ENCODE measurements around the gene MLN. TPM values are rescaled to one million over a fixed set of nuclear protein-coding genes. Genes with fewer than 3 reads are reported as not detected.

MLN gene
- total and polyA plus RNA-seq, 2 of the 4 experiments (the other 2 are of a cell fraction): not detected

DNA sequence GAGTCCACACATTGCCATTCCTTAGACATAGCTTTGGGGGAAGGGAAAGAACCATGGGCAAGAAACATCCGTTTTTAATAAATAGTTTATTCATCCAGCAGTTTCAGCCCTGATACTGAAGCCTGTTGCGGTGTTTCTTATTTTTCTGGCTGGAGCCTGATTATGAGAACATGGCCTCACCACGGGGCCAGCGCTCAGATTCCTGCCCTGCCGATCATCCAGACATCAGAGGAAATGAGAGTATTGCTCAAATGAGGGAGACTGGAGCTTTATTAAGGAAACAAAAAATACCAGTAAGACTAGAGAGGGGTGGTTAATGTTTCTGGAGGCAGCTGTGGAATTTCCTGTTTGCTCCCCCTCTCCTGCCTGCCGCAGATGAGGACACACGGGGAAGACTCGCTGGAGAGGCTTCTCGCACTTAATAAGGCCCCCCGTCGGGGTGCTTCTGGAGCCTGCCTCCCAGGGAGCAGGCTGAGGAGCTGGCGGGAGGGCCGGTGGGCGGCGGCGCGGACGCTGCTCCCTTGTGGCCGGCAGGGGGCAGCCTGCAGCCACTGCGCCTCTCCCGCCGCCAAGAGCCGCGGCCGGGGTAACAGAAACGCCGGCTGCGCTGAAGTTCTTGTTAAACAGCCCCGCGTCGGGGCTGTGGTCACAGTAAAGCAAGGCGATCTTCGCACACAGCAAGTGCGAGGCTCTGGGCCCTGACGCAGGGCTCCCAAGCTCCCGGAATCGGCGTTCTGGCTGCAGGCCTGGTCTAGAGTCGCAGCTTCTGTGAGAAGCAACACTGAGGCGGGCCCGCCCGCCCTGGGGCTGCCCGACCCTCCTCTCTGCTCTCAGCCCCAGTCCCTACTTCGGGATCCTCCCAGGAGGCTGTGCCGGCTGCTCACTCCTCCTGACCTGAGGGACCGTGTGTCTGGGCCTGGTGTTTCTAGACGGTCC is 32.4 kb downstream of the MLN start (continued):
- TF ChIP-seq, protein P1, sequence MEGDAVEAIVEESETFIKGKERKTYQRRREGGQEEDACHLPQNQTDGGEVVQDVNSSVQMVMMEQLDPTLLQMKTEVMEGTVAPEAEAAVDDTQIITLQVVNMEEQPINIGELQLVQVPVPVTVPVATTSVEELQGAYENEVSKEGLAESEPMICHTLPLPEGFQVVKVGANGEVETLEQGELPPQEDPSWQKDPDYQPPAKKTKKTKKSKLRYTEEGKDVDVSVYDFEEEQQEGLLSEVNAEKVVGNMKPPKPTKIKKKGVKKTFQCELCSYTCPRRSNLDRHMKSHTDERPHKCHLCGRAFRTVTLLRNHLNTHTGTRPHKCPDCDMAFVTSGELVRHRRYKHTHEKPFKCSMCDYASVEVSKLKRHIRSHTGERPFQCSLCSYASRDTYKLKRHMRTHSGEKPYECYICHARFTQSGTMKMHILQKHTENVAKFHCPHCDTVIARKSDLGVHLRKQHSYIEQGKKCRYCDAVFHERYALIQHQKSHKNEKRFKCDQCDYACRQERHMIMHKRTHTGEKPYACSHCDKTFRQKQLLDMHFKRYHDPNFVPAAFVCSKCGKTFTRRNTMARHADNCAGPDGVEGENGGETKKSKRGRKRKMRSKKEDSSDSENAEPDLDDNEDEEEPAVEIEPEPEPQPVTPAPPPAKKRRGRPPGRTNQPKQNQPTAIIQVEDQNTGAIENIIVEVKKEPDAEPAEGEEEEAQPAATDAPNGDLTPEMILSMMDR (conservative IDR thresholded peaks at IDR 0.05; ENCODE audit: low read depth, low read length): peak; percentile 98

DNA sequence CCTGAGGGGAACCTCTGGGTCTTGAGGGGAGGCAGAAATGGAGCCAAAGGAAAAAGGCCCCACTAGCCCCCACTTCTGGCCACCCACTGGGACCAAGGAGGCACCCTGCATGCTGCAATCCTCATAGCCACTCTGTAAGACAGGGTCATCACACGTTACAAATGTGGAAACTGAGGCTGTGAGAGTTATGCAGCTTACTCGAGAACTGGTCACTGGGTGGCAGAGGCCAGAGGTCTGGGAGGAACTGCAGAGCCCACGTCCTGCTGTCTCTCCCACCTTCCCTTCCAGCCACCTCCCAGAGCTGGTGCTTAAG is 33.0 kb downstream of the MLN start:
- H3K4me2 ChIP-seq (ENCODE audit: low read depth, low read length): peak overlapping the region; percentile 32
- POLR2A ChIA-PET (ENCODE audit: unreplicated experiment): interaction anchor here (0.8 kb wide), 2 partner anchors 17 to 107 kb away, joined by 3 read pairs; no protein-coding TSS in a partner anchor
- H3K23ac ChIP-seq (ENCODE audit: low read depth, low read length): peak overlapping the region; percentile 97
- H4K8ac ChIP-seq (ENCODE audit: low read depth in 2 of 2, low read length in 2 of 2): peak overlapping the region; percentile 45 to 99
- dilution Hi-C loops (cut with HindIII; ENCODE audit: low sequenced_read_pairs, unreplicated experiment): no loop called here
- peaks cover 0 to 30% of the 10 kb centered on the region in 2 experiments; a peak in 2 of 4 replicates for H3K79me1 ChIP-seq (ENCODE audit: low read depth in 1 of 2, low read length in 2 of 2)
- H3K4me3 ChIP-seq (ENCODE audit: insufficient read depth, low read depth, low read length): no peak overlapping the region
- H2BK15ac ChIP-seq (ENCODE audit: low read depth, low read length): peak overlapping the region; percentile 88; the same call in 2 of the 3 replicates
- peaks cover 29% of the 10 kb centered on the region for H3K36me3 ChIP-seq (ENCODE audit: control insufficient read depth, insufficient read depth, low read length)
- peak overlapping the region; percentile 94 for H3K56ac ChIP-seq (ENCODE audit: extremely low read depth, insufficient read depth, low read length)
- peaks cover 30% of the 10 kb centered on the region for H3K9me1 ChIP-seq (ENCODE audit: insufficient read depth, low read length)
- peak overlapping the region; percentile 94 for H2BK20ac ChIP-seq (ENCODE audit: low read depth, low read length)
- H3K18ac ChIP-seq (ENCODE audit: low read depth, low read length): peak overlapping the region; percentile 88
- ATAC-seq (ENCODE audit: low read depth) (no peak), DNase-seq (no peak)
- in situ Hi-C loops (cut with MboI; ENCODE audit: low sequenced_read_pairs): loop anchor here (5.0 kb wide), 1 partner anchor 262 kb away; no protein-coding TSS in a partner anchor
- H3K14ac ChIP-seq (replicated peaks; ENCODE audit: low read depth, low read length): peak overlapping the region; percentile 97
- peak overlapping the region; percentile 87 for H4K5ac ChIP-seq (ENCODE audit: low read depth, low read length)
- peaks cover 49% of the 10 kb centered on the region for H3K4me1 ChIP-seq (ENCODE audit: control insufficient read depth, insufficient read depth, low read length)
- no peaks in the 10 kb centered on the region for H3K27me3 ChIP-seq (ENCODE audit: control insufficient read depth, insufficient read depth, low read length)
- peak overlapping the region; percentile 98 for H2BK120ac ChIP-seq (ENCODE audit: low read depth, low read length)
- H2AK9ac ChIP-seq (replicated peaks; ENCODE audit: low read depth, low read length, poor library complexity): peak overlapping the region; percentile 96
- intact Hi-C loops (cut with micrococcal nuclease): loop anchor here (1.0 to 2.0 kb wide), 5 partner anchors 26 to 384 kb away; partner anchors contain the start of gene UQCC2
- H2BK5ac ChIP-seq (ENCODE audit: low read depth, low read length, poor library complexity, severe bottlenecking): peak overlapping the region; percentile 98
- CTCF ChIA-PET: interaction anchor here (0.6 to 2.7 kb wide), 16 partner anchors 8 to 441 kb away, joined by 3 to 17 read pairs (median 4); partner anchors contain the start of genes IP6K3 and UQCC2
- TF ChIP-seq SMC3 (IDR thresholded peaks at IDR 0.05; ENCODE audit: low read depth, low read length) (no peak), MXI1 (IDR thresholded peaks at IDR 0.05; ENCODE audit: borderline replicate concordance, low read depth, low read length) (no peak), POLR2A (IDR thresholded peaks at IDR 0.05; ENCODE audit: low read depth, low read length) (no peak), RCOR1 (IDR thresholded peaks at IDR 0.05; ENCODE audit: insufficient replicate concordance, low read length) (no peak), RAD21 (IDR thresholded peaks at IDR 0.05; ENCODE audit: low read length) (no peak), MAFK (IDR thresholded peaks at IDR 0.05; ENCODE audit: low read depth, low read length) (no peak), CHD1 (IDR thresholded peaks at IDR 0.05; ENCODE audit: low read depth, low read length) (no peak), NFE2L2 (IDR thresholded peaks at IDR 0.05; ENCODE audit: low read depth, low read length) (no peak), RFX5 (IDR thresholded peaks at IDR 0.05; ENCODE audit: low read depth, low read length) (no peak)
- peak overlapping the region; percentile 54 for H3K9ac ChIP-seq (ENCODE audit: low read depth, low read length)
- WGBS, 2 experiments (ENCODE audit: extremely low coverage in 2 of 2, insufficient read length in 1 of 2): no CpG with 5 or more reads among the region's 3 CpGs
- H3K27ac ChIP-seq (ENCODE audit: insufficient read depth, low read length): peak overlapping the region; percentile 98
- H2AFZ ChIP-seq (replicated peaks; ENCODE audit: low read length, poor library complexity): peak overlapping the region; percentile 76
- peak overlapping the region; percentile 100 for H3K4ac ChIP-seq (ENCODE audit: low read depth, low read length)
- H3K9me3 ChIP-seq (ENCODE audit: control insufficient read depth, insufficient read depth, low read length): no peaks in the 10 kb centered on the region
- no TSS peak for BruUV-seq (replicated peaks)
- H4K20me1 ChIP-seq (ENCODE audit: insufficient read depth, low read length): 0 out of 2 replicates have a peak, but pooled peaks cover 4% of the 10 kb centered on the region
- peak overlapping the region; percentile 99 for H2AK5ac ChIP-seq (ENCODE audit: low read depth, low read length)
- peak overlapping the region; percentile 98 for H4K91ac ChIP-seq (ENCODE audit: insufficient read depth, low read depth, low read length)
